K562 (cell line): ENCODE measurements around the gene ZNF18.

Experiments used
- DNMT1 ChIP-seq: fragments of 450-650 bp; IDR thresholded peaks from 2 replicates; pipeline ENCODE4 v1.6.1; 2016; ENCODE audit warnings: antibody characterized with exemption, mild to moderate bottlenecking
- FOXJ3 ChIP-seq: sonication (generic); formaldehyde crosslinking; IDR thresholded peaks from 2 replicates; pipeline ENCODE4 v1.4.0; 2020; ENCODE audit warnings: mild to moderate bottlenecking, missing genetic modification reagents
- PHF21A ChIP-seq: fragments of 450-650 bp; IDR thresholded peaks from 2 replicates; pipeline ENCODE4 v1.6.1; 2017; ENCODE audit warnings: low read depth, borderline replicate concordance
- POLR2A ChIP-seq: fragments of 450-650 bp; conservative IDR thresholded peaks from 2 replicates; pipeline ENCODE4 v1.6.1; 2016
- ZBTB7A ChIP-seq: IDR thresholded peaks from 2 replicates; pipeline ENCODE4 v1.6.1; 2011; ENCODE audit warnings: low read depth, mild to moderate bottlenecking, low read length, moderate library complexity, borderline replicate concordance; ENCODE audit not compliant: control insufficient read depth
- ZNF133 ChIP-seq: fragments of 250-450 bp; sonication (Bioruptor Pico); IDR thresholded peaks from 2 replicates; pipeline ENCODE4 v1.4.0; 2020; ENCODE audit warnings: mild to moderate bottlenecking
- ZNF134 ChIP-seq: fragments of 250-450 bp; sonication (Bioruptor Pico); conservative IDR thresholded peaks from 2 replicates; pipeline ENCODE4 v1.4.0; 2020
- ZNF79 ChIP-seq: fragments of 250-450 bp; sonication (Bioruptor Pico); IDR thresholded peaks from 2 replicates; pipeline ENCODE4 v1.4.0; 2020; ENCODE audit warnings: low read depth, mild to moderate bottlenecking, moderate library complexity
- TF ChIP-seq, protein P1 (sequence below), 2 experiments: fragments of 450-650 bp in 1 of 2; sonication (generic) in 1 of 2; formaldehyde crosslinking in 1 of 2; IDR thresholded peaks in 1 of 2; conservative IDR thresholded peaks in 1 of 2; 2 replicates each; pipeline versions ENCODE4 v1.6.1 to v1.8.1; 2016 to 2023; ENCODE audit warnings: mild to moderate bottlenecking in 2 of 2, moderate library complexity in 2 of 2, inconsistent platforms in 1 of 2, missing genetic modification reagents in 1 of 2
- TF ChIP-seq, protein P2 (sequence below): fragments of 450-650 bp; formaldehyde crosslinking; IDR thresholded peaks from 2 replicates; pipeline ENCODE4 v1.4.0; 2022; ENCODE audit warnings: mild to moderate bottlenecking, moderate library complexity

DNA sequence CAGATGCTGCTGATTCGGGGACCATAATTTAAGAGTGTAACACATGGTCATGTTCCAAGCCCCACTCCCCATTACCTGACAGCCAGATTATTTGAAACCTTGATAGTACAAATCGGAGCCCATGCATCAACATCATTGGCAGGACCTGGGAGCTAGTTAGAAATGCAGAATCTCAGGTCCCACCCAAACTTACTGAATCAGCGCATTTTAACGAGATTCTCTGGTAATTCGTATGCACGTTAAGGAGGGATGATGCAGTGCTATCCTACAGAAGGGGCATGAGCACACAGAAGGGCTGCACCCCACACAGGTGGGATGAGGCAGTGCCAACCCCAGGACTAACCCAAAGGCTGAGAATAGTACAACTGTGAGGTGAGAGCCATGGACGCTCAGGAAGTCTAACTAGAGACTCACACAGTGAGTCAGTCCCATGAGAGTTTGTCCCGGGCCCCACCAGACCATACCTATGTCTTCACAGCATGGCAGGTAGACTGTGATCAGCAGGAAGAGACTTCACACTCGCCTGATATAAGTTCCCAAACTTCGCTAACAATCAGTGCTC lies 64.9 kb downstream of the ZNF18 start:
- TF ChIP-seq, protein P1, sequence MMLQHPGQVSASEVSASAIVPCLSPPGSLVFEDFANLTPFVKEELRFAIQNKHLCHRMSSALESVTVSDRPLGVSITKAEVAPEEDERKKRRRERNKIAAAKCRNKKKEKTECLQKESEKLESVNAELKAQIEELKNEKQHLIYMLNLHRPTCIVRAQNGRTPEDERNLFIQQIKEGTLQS (IDR thresholded peaks at IDR 0.05), result no peak
- TF ChIP-seq, protein P1 (CRISPR knock-in tag; conservative IDR thresholded peaks at IDR 0.05), result no peak
- TF ChIP-seq ZNF79 (CRISPR knock-in tag) (no peak), DNMT1 (no peak), ZNF134 (no peak), FOXJ3 (CRISPR knock-in tag) (no peak), ZBTB7A (no peak), ZNF133 (CRISPR knock-in tag) (no peak), PHF21A (no peak), POLR2A (no peak)
- TF ChIP-seq, protein P2, sequence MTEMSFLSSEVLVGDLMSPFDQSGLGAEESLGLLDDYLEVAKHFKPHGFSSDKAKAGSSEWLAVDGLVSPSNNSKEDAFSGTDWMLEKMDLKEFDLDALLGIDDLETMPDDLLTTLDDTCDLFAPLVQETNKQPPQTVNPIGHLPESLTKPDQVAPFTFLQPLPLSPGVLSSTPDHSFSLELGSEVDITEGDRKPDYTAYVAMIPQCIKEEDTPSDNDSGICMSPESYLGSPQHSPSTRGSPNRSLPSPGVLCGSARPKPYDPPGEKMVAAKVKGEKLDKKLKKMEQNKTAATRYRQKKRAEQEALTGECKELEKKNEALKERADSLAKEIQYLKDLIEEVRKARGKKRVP (CRISPR knock-in tag), result no peak
